WTC11 (cell line): ENCODE data around the gene SSH3. TPM values are rescaled to one million over a fixed set of nuclear protein-coding genes. Genes with fewer than 3 reads are reported as not detected.

Source experiments
- ATAC-seq: fragments of 200-7000 bp; cut with Tn5 transposase; 2 replicates; pipeline ENCODE4 v1.10.0; 2021; ENCODE audit warnings: mild to moderate bottlenecking, moderate library complexity
- CTCF ChIA-PET: fragments of 300-600 bp; sonication (Branson Sonifier 250); formaldehyde crosslinking; loops from one replicate; lab custom pipeline; 2021; ENCODE audit warnings: antibody characterized with exemption; lab: Charles Lee
- POLR2A ChIA-PET: fragments of 350-600 bp; sonication (Branson Sonifier 250); formaldehyde crosslinking; loops from one replicate; lab custom pipeline; 2021; ENCODE audit warnings: antibody characterized with exemption; lab: Charles Lee
- DNase-seq: peaks from one replicate; pipeline ENCODE4 v3.0.0; 2021; ENCODE audit warnings: low spot score
- H3K27ac Mint-ChIP-seq: 2 replicates; pipeline ENCODE4 v1.8.0; 2021; ENCODE audit warnings: mixed read lengths
- H3K27me3 Mint-ChIP-seq: 2 replicates; pipeline ENCODE4 v1.8.0; 2021; ENCODE audit warnings: low read depth, mild to moderate bottlenecking, moderate library complexity, mixed read lengths
- H3K36me3 Mint-ChIP-seq: 2 replicates; pipeline ENCODE4 v1.8.0; 2021; ENCODE audit warnings: mixed read lengths
- H3K4me1 Mint-ChIP-seq: 2 replicates; pipeline ENCODE4 v1.8.0; 2022; ENCODE audit warnings: mixed read lengths
- H3K4me3 Mint-ChIP-seq: 2 replicates; pipeline ENCODE4 v1.8.0; 2021; ENCODE audit warnings: mild to moderate bottlenecking, moderate library complexity, mixed read lengths
- H3K9me3 Mint-ChIP-seq: 2 replicates; pipeline ENCODE4 v1.8.0; 2021; ENCODE audit warnings: mixed read lengths
- CREM ChIP-seq: sonication (generic); formaldehyde crosslinking; IDR thresholded peaks from 2 replicates; pipeline ENCODE4 v1.8.1; 2022; ENCODE audit warnings: mild to moderate bottlenecking, missing genetic modification reagents, moderate library complexity
- FOXP1 ChIP-seq: sonication (generic); formaldehyde crosslinking; IDR thresholded peaks from 2 replicates; pipeline ENCODE4 v1.8.0; 2022; ENCODE audit warnings: missing genetic modification reagents, mild to moderate bottlenecking, moderate library complexity, borderline replicate concordance
- HMGA2 ChIP-seq: fragments of 250-450 bp; sonication (Bioruptor Pico); IDR thresholded peaks from 2 replicates; pipeline ENCODE4 v1.4.0; 2021; ENCODE audit warnings: mild to moderate bottlenecking, moderate library complexity
- JAZF1 ChIP-seq: fragments of 250-450 bp; sonication (Bioruptor Pico); IDR thresholded peaks from 2 replicates; pipeline ENCODE4 v1.9.0; 2021; ENCODE audit warnings: moderate library complexity, mild to moderate bottlenecking, inconsistent platforms
- KAT7 ChIP-seq: sonication (generic); formaldehyde crosslinking; IDR thresholded peaks from 2 replicates; pipeline ENCODE4 v1.8.1; 2023; ENCODE audit warnings: missing genetic modification reagents, mild to moderate bottlenecking, borderline replicate concordance
- SOX15 ChIP-seq: fragments of 250-450 bp; sonication (Bioruptor Pico); IDR thresholded peaks from 2 replicates; pipeline ENCODE4 v1.9.0; 2021; ENCODE audit warnings: mild to moderate bottlenecking
- ZNF121 ChIP-seq: sonication (generic); formaldehyde crosslinking; IDR thresholded peaks from 2 replicates; pipeline ENCODE4 v1.8.0; 2023; ENCODE audit warnings: missing genetic modification reagents
- ZNF263 ChIP-seq: sonication (generic); formaldehyde crosslinking; IDR thresholded peaks from 2 replicates; pipeline ENCODE4 v1.8.1; 2022; ENCODE audit warnings: low read depth, mild to moderate bottlenecking, moderate library complexity, missing genetic modification reagents
- total RNA-seq: library from RNA; stranded (reverse); gene quantifications from 3 replicates; pipeline ENCODE4 v1.2.3, GENCODE V29; 2021
- TF ChIP-seq, protein P1 (sequence below): sonication (generic); formaldehyde crosslinking; IDR thresholded peaks from 2 replicates; pipeline ENCODE4 v1.8.0; 2022; ENCODE audit warnings: missing genetic modification reagents
- TF ChIP-seq, protein P2 (sequence below): fragments of 200-600 bp; IDR thresholded peaks from 2 replicates; pipeline ENCODE4 v1.8.0; 2022; ENCODE audit warnings: antibody characterized with exemption
- TF ChIP-seq, protein P3 (sequence below): sonication (generic); formaldehyde crosslinking; conservative IDR thresholded peaks from 2 replicates; pipeline ENCODE4 v1.8.1; 2022; ENCODE audit warnings: mild to moderate bottlenecking, missing genetic modification reagents
- TF ChIP-seq, protein P4 (sequence below): fragments of 250-450 bp; sonication (Bioruptor Pico); IDR thresholded peaks from 2 replicates; pipeline ENCODE4 v2.1.2; 2022; ENCODE audit warnings: mild to moderate bottlenecking, moderate library complexity
- TF ChIP-seq, protein P5 (sequence below): fragments of 250-450 bp; sonication (Bioruptor Pico); IDR thresholded peaks from 2 replicates; pipeline ENCODE4 v1.9.0; 2021; ENCODE audit warnings: mild to moderate bottlenecking
- TF ChIP-seq, protein P6 (sequence below): sonication (generic); formaldehyde crosslinking; IDR thresholded peaks from 2 replicates; pipeline ENCODE4 v1.8.1; 2022; ENCODE audit warnings: missing genetic modification reagents, borderline replicate concordance
- TF ChIP-seq, protein P7 (sequence below): sonication (generic); formaldehyde crosslinking; IDR thresholded peaks from 2 replicates; pipeline ENCODE4 v1.8.1; 2023; ENCODE audit warnings: mild to moderate bottlenecking, missing genetic modification reagents
- TF ChIP-seq, protein P8 (sequence below): sonication (generic); formaldehyde crosslinking; IDR thresholded peaks from 2 replicates; pipeline ENCODE4 v1.8.0; 2022; ENCODE audit warnings: mild to moderate bottlenecking, missing genetic modification reagents
- TF ChIP-seq, protein P9 (sequence below): sonication (generic); formaldehyde crosslinking; IDR thresholded peaks from 2 replicates; pipeline ENCODE4 v1.8.1; 2023; ENCODE audit warnings: mild to moderate bottlenecking, moderate library complexity, missing genetic modification reagents

SSH3 gene
- total RNA-seq, 1 experiment from 2014 or later: 42.3 TPM

DNA sequence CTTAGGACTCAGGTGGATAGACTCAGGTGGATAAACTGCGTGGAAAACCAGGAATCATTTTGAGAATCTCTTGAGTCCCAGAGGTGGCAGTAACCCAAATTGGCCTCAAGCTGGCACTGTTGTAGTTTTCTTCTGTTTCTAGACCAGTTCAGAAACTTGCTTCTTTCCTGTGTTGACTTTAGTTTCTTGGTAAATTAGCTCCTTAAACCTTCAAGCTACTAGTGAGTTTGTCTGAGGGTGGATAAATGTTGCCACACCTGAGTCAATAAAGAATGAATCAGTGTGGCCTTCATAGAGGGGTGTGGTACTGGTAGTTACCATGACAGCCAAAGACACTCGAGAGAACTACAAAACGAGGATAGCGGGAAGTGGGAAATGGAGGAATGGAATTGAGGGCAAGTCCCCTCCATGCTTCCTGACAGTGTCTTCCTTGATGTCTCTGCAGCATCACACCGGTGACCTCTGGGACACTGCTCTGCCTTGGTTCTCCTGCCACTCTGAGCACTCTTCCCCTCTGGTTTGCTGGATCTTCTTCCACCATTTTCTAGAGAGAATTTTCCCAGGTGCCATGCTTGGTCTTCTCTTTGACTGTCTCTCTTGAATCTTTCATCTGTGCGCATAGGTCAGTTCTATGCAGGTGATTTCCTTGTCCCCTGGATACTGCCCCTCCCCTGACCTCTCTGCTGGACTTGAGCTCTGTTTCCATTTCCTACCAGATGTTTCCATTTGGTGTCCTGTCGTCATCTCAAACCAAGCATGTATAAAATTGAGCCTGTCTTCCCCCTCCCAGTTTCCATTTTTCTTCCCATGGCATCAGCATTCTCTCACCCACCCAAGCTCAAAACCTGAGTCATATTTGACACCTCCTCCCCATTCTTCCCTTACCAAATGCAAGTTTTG, 42.8 kb downstream of the SSH3 start:
- H3K27me3 Mint-ChIP-seq: peaks cover 10% of the 10 kb centered on the region
- POLR2A ChIA-PET: interaction anchor here (0.6 kb wide), 1 partner anchor 27 kb away, joined by 5 read pairs; the partner anchor contains the start of gene CLCF1
- no peaks in the 10 kb centered on the region for H3K9me3 Mint-ChIP-seq
- TF ChIP-seq, protein P1, sequence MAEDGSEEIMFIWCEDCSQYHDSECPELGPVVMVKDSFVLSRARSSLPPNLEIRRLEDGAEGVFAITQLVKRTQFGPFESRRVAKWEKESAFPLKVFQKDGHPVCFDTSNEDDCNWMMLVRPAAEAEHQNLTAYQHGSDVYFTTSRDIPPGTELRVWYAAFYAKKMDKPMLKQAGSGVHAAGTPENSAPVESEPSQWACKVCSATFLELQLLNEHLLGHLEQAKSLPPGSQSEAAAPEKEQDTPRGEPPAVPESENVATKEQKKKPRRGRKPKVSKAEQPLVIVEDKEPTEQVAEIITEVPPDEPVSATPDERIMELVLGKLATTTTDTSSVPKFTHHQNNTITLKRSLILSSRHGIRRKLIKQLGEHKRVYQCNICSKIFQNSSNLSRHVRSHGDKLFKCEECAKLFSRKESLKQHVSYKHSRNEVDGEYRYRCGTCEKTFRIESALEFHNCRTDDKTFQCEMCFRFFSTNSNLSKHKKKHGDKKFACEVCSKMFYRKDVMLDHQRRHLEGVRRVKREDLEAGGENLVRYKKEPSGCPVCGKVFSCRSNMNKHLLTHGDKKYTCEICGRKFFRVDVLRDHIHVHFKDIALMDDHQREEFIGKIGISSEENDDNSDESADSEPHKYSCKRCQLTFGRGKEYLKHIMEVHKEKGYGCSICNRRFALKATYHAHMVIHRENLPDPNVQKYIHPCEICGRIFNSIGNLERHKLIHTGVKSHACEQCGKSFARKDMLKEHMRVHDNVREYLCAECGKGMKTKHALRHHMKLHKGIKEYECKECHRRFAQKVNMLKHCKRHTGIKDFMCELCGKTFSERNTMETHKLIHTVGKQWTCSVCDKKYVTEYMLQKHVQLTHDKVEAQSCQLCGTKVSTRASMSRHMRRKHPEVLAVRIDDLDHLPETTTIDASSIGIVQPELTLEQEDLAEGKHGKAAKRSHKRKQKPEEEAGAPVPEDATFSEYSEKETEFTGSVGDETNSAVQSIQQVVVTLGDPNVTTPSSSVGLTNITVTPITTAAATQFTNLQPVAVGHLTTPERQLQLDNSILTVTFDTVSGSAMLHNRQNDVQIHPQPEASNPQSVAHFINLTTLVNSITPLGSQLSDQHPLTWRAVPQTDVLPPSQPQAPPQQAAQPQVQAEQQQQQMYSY (CRISPR knock-in tag): peak; percentile 98
- no peak for TF ChIP-seq CREM
- TF ChIP-seq, protein P2, sequence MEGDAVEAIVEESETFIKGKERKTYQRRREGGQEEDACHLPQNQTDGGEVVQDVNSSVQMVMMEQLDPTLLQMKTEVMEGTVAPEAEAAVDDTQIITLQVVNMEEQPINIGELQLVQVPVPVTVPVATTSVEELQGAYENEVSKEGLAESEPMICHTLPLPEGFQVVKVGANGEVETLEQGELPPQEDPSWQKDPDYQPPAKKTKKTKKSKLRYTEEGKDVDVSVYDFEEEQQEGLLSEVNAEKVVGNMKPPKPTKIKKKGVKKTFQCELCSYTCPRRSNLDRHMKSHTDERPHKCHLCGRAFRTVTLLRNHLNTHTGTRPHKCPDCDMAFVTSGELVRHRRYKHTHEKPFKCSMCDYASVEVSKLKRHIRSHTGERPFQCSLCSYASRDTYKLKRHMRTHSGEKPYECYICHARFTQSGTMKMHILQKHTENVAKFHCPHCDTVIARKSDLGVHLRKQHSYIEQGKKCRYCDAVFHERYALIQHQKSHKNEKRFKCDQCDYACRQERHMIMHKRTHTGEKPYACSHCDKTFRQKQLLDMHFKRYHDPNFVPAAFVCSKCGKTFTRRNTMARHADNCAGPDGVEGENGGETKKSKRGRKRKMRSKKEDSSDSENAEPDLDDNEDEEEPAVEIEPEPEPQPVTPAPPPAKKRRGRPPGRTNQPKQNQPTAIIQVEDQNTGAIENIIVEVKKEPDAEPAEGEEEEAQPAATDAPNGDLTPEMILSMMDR: 0 out of 2 replicates have a peak, but pooled peaks have one; percentile 43
- TF ChIP-seq, protein P3, sequence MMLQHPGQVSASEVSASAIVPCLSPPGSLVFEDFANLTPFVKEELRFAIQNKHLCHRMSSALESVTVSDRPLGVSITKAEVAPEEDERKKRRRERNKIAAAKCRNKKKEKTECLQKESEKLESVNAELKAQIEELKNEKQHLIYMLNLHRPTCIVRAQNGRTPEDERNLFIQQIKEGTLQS: no peak
- H3K4me1 Mint-ChIP-seq: peaks cover 9% of the 10 kb centered on the region
- CTCF ChIA-PET: interaction anchor here (0.5 to 6.6 kb wide), 28 partner anchors 9 to 243 kb away, joined by 3 to 61 read pairs (median 6); partner anchors contain the start of genes ANKRD13D, CLCF1, PPP1CA and RAD9A
- DNase-seq (no peak), ATAC-seq (peak; percentile 82)
- peak overlapping the region; percentile 41; the same call in 1 of the 2 replicates for H3K27ac Mint-ChIP-seq
- H3K36me3 Mint-ChIP-seq: no peaks in the 10 kb centered on the region
- H3K4me3 Mint-ChIP-seq: no peak overlapping the region

DNA sequence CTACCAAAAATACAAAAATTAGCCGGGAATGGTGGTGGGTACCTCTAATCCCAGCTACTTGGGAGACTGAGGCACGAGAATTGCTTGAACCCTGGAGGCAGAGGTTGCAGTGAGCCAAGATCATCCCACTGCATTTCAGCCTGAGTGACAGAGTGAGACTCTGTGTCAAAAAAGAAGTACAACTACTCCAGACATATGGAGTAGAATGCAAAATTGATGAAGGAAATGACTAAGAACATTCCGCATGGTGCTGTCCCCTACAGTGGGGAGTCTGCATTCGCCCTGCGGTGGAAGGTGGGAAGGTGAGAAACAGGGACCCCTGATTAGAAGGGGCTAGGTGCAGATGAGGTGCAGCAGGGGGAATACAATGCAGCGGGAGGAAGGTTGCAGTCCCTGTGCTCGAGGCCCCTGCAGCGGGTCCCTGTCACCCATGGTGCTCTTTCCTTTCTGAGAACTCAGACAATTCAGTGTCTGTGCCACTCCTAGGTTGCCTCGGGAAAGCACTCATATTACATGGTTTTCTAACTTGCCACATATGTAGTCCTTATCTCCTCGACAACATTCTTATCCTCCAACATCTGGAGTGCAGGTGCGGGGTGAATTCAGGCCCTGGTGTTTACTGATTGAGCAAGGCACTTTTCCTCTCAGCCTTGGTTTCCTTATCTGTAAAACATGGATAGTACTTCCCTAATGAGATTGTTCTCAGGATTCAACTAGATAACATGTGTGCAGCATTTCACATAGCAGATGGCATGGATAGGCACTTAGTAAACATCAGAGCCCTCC, 44.8 kb downstream of the SSH3 start:
- H3K27me3 Mint-ChIP-seq: no peaks in the 10 kb centered on the region; the same call in 1 of the 2 replicates
- no peaks in the 10 kb centered on the region for H3K9me3 Mint-ChIP-seq
- DNase-seq (no peak), ATAC-seq (no peak)
- no peak for TF ChIP-seq ZNF121
- TF ChIP-seq, protein P4, sequence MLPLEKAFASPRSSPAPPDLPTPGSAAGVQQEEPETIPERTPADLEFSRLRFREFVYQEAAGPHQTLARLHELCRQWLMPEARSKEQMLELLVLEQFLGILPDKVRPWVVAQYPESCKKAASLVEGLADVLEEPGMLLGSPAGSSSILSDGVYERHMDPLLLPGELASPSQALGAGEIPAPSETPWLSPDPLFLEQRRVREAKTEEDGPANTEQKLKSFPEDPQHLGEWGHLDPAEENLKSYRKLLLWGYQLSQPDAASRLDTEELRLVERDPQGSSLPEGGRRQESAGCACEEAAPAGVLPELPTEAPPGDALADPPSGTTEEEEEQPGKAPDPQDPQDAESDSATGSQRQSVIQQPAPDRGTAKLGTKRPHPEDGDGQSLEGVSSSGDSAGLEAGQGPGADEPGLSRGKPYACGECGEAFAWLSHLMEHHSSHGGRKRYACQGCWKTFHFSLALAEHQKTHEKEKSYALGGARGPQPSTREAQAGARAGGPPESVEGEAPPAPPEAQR (CRISPR knock-in tag): no peak
- no peak for TF ChIP-seq KAT7 (CRISPR knock-in tag)
- no peak for TF ChIP-seq ZNF263 (CRISPR knock-in tag)
- TF ChIP-seq FOXP1: no peak
- no peak for TF ChIP-seq JAZF1
- no peak for TF ChIP-seq HMGA2
- TF ChIP-seq, protein P5, sequence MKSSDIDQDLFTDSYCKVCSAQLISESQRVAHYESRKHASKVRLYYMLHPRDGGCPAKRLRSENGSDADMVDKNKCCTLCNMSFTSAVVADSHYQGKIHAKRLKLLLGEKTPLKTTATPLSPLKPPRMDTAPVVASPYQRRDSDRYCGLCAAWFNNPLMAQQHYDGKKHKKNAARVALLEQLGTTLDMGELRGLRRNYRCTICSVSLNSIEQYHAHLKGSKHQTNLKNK (CRISPR knock-in tag): no peak
- TF ChIP-seq, protein P6, sequence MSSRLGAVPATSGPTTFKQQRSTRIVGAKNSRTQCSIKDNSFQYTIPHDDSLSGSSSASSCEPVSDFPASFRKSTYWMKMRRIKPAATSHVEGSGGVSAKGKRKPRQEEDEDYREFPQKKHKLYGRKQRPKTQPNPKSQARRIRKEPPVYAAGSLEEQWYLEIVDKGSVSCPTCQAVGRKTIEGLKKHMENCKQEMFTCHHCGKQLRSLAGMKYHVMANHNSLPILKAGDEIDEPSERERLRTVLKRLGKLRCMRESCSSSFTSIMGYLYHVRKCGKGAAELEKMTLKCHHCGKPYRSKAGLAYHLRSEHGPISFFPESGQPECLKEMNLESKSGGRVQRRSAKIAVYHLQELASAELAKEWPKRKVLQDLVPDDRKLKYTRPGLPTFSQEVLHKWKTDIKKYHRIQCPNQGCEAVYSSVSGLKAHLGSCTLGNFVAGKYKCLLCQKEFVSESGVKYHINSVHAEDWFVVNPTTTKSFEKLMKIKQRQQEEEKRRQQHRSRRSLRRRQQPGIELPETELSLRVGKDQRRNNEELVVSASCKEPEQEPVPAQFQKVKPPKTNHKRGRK (CRISPR knock-in tag): no peak
- TF ChIP-seq, protein P7, sequence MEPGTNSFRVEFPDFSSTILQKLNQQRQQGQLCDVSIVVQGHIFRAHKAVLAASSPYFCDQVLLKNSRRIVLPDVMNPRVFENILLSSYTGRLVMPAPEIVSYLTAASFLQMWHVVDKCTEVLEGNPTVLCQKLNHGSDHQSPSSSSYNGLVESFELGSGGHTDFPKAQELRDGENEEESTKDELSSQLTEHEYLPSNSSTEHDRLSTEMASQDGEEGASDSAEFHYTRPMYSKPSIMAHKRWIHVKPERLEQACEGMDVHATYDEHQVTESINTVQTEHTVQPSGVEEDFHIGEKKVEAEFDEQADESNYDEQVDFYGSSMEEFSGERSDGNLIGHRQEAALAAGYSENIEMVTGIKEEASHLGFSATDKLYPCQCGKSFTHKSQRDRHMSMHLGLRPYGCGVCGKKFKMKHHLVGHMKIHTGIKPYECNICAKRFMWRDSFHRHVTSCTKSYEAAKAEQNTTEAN (CRISPR knock-in tag): no peak
- TF ChIP-seq, protein P8, sequence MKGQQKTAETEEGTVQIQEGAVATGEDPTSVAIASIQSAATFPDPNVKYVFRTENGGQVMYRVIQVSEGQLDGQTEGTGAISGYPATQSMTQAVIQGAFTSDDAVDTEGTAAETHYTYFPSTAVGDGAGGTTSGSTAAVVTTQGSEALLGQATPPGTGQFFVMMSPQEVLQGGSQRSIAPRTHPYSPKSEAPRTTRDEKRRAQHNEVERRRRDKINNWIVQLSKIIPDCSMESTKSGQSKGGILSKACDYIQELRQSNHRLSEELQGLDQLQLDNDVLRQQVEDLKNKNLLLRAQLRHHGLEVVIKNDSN (CRISPR knock-in tag): no peak
- no peak for TF ChIP-seq SOX15 (CRISPR knock-in tag)
- TF ChIP-seq, protein P9, sequence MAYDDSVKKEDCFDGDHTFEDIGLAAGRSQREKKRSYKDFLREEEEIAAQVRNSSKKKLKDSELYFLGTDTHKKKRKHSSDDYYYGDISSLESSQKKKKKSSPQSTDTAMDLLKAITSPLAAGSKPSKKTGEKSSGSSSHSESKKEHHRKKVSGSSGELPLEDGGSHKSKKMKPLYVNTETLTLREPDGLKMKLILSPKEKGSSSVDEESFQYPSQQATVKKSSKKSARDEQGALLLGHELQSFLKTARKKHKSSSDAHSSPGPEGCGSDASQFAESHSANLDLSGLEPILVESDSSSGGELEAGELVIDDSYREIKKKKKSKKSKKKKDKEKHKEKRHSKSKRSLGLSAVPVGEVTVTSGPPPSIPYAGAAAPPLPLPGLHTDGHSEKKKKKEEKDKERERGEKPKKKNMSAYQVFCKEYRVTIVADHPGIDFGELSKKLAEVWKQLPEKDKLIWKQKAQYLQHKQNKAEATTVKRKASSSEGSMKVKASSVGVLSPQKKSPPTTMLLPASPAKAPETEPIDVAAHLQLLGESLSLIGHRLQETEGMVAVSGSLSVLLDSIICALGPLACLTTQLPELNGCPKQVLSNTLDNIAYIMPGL: no peak
- H3K4me3 Mint-ChIP-seq: no peak overlapping the region
- H3K4me1 Mint-ChIP-seq: peaks cover 15% of the 10 kb centered on the region
- no peak overlapping the region for H3K27ac Mint-ChIP-seq
- ChIA-PET POLR2A (no interaction called here), CTCF (interaction anchor here (1.2 to 10.1 kb wide), 3 partner anchors 23 to 33 kb away, joined by 3 to 842 read pairs (median 61); partner anchors contain the start of gene CLCF1)
- H3K36me3 Mint-ChIP-seq: no peaks in the 10 kb centered on the region
